OCI-LY3 (cell line): ENCODE results near the gene FCMR.

Experiments used
- H2AFZ ChIP-seq: fragments of 200-600, 300-600 bp; shearing (Covaris generic); 2 replicates; pipeline ENCODE4 v1.6.0; 2014; ENCODE audit warnings: antibody characterized with exemption, low read depth, low read length
- H3K27ac ChIP-seq: fragments of 200-600, 300-600 bp; sonication (generic); 2 replicates; pipeline ENCODE4 v1.5.1; 2014; ENCODE audit warnings: mild to moderate bottlenecking, low read length, moderate library complexity, mixed read lengths
- H3K27me3 ChIP-seq: fragments of 200-600, 300-600 bp; sonication (generic); 2 replicates; pipeline ENCODE4 v1.6.1; 2014; ENCODE audit warnings: low read depth, low read length, mixed read lengths
- H3K36me3 ChIP-seq: fragments of 200-600, 300-600 bp; sonication (generic); replicated peaks from 2 replicates; pipeline ENCODE3; 2014; ENCODE audit warnings: low read depth, low read length, mixed read lengths
- H3K4me1 ChIP-seq: fragments of 300-600, 200-600 bp; sonication (generic); 2 replicates; pipeline ENCODE4 v1.6.1; 2014; ENCODE audit warnings: low read length, mixed read lengths
- H3K4me2 ChIP-seq: fragments of 200-600, 300-600 bp; sonication (generic); 2 replicates; pipeline ENCODE4 v1.6.1; 2014; ENCODE audit warnings: low read length, mixed read lengths
- H3K4me3 ChIP-seq: fragments of 300-600, 200-600 bp; sonication (generic); 2 replicates; pipeline ENCODE4 v1.5.1; 2014; ENCODE audit warnings: antibody characterized with exemption, mild to moderate bottlenecking, low read length, moderate library complexity
- H3K79me2 ChIP-seq: fragments of 300-600, 200-600 bp; shearing (Covaris generic); 2 replicates; pipeline ENCODE4 v1.6.1; 2014; ENCODE audit warnings: mild to moderate bottlenecking, low read length, mixed read lengths
- H3K9ac ChIP-seq: fragments of 300-600, 200-600 bp; shearing (Covaris generic); 2 replicates; pipeline ENCODE4 v1.6.0; 2014; ENCODE audit warnings: mild to moderate bottlenecking, low read length, moderate library complexity
- H3K9me3 ChIP-seq: fragments of 200-600, 300-600 bp; shearing (Covaris generic); 2 replicates; pipeline ENCODE4 v1.6.1; 2014; ENCODE audit warnings: low read length, mixed read lengths; ENCODE audit not compliant: insufficient read depth
- H4K20me1 ChIP-seq: fragments of 200-600, 300-600 bp; sonication (generic); 2 replicates; pipeline ENCODE4 v1.6.1; 2016; ENCODE audit warnings: low read length, mixed read lengths; ENCODE audit not compliant: insufficient read depth
- EZH2phosphoT487 ChIP-seq: fragments of 200-600 bp; shearing (Covaris generic); IDR thresholded peaks from 2 replicates; pipeline ENCODE4 v1.6.1; 2018; ENCODE audit warnings: antibody characterized with exemption, mixed run types, low read depth
- TF ChIP-seq, protein P1 (sequence below): fragments of 200-600, 300-600 bp; sonication (generic); IDR thresholded peaks from 2 replicates; pipeline ENCODE4 v1.5.1; 2014; ENCODE audit warnings: antibody characterized with exemption, low read length, low read depth

FCMR gene

DNA sequence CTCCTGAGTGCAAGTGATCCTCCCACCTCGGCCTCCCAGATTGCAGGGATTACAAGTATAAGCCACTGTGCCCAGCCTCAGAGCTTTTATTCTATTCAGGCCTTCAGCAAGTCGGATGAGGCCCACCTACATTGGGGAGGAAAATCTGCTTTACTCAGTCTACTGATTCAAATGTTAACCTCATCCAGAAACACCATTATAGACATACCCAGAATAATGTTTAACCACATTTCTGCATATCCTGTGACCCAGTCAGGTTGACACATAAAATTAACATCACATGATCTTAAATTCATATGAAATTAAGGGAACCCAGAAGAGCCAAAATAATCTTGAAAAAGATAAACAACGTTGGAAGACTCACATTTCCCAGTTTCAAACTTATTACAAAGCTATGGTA is 41.4 kb downstream of the FCMR start:
- Histone ChIP-seq H3K4me1 (no peaks in the 10 kb centered on the region), H3K36me3 (peaks cover 6% of the 10 kb centered on the region), H4K20me1 (no peaks in the 10 kb centered on the region), H3K79me2 (no peaks in the 10 kb centered on the region), H3K27me3 (peaks cover 3% of the 10 kb centered on the region), H3K9me3 (peaks cover 29% of the 10 kb centered on the region), H3K4me3 (no peak overlapping the region), H2AFZ (no peak overlapping the region), H3K27ac (no peak overlapping the region), H3K4me2 (no peak overlapping the region), H3K9ac (no peak overlapping the region)
- TF ChIP-seq, protein P1, sequence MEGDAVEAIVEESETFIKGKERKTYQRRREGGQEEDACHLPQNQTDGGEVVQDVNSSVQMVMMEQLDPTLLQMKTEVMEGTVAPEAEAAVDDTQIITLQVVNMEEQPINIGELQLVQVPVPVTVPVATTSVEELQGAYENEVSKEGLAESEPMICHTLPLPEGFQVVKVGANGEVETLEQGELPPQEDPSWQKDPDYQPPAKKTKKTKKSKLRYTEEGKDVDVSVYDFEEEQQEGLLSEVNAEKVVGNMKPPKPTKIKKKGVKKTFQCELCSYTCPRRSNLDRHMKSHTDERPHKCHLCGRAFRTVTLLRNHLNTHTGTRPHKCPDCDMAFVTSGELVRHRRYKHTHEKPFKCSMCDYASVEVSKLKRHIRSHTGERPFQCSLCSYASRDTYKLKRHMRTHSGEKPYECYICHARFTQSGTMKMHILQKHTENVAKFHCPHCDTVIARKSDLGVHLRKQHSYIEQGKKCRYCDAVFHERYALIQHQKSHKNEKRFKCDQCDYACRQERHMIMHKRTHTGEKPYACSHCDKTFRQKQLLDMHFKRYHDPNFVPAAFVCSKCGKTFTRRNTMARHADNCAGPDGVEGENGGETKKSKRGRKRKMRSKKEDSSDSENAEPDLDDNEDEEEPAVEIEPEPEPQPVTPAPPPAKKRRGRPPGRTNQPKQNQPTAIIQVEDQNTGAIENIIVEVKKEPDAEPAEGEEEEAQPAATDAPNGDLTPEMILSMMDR, result no peak
- TF ChIP-seq EZH2phosphoT487, result no peak

DNA sequence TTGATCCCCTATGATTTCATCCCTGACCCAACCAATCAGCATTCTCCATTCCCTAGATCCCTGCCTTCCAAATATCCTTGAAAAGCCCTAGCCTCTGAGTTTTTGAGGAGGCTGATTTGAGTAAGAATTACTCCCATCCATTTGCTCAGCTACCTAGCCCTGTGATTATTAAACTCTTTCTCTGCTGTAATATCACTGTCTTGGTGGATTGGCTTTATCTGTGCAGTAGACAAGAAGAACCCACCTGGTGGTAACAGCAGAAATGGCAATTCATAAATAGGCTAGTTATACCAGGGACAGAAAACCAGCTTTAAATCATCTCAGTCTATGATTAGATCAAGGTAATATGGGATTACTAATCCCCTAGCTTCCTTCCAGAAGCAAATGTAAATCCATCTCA is 43.3 kb downstream of the FCMR start:
- Histone ChIP-seq H3K79me2 (no peaks in the 10 kb centered on the region), H3K9ac (no peak overlapping the region), H3K9me3 (peaks cover 30% of the 10 kb centered on the region), H4K20me1 (no peaks in the 10 kb centered on the region), H3K4me3 (no peak overlapping the region), H3K27ac (no peak overlapping the region), H2AFZ (no peak overlapping the region), H3K4me2 (no peak overlapping the region), H3K4me1 (no peaks in the 10 kb centered on the region), H3K27me3 (peaks cover 3% of the 10 kb centered on the region; the same call in 1 of the 2 replicates), H3K36me3 (peaks cover 6% of the 10 kb centered on the region)
- TF ChIP-seq, protein P1, result no peak; the same call in 1 of the 2 replicates
- no peak for TF ChIP-seq EZH2phosphoT487

DNA sequence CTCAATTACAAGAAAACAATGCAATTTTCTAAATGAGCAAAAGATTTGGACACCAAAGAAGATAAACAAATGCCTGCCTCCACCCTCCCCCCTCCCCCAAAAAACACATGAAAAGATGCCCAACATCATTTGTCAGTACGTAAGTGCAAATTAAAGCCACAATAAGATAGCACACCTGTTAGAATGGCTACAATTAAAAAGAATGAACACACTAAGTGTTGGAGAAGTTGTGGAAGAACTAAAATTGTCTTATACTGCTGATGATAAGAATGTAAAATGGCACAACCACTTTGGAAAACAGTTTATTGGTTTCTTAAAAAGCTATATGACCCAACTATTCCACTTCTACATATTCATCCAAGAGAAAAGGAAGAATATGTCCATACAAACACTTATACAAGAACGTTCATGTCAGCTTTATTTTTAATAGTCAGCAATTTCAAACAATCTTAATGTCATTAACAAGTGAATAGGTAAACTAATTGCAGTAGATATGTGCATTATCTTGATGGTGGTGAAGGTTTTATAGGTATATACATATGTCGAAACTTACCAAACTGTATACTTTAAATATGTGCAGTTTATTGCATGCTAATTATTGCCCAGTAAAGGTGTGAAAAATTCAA is 45.9 kb downstream of the FCMR start:
- H4K20me1 ChIP-seq, result no peaks in the 10 kb centered on the region
- TF ChIP-seq, protein P1, result no peak
- no peak for TF ChIP-seq EZH2phosphoT487
- H2AFZ ChIP-seq, result no peak overlapping the region
- no peak overlapping the region for H3K4me3 ChIP-seq
- no peak overlapping the region for H3K27ac ChIP-seq
- no peak overlapping the region for H3K9ac ChIP-seq
- no peak overlapping the region for H3K4me2 ChIP-seq
- H3K27me3 ChIP-seq, result peaks cover 2% of the 10 kb centered on the region; the same call in 1 of the 2 replicates
- H3K9me3 ChIP-seq, result peaks cover 30% of the 10 kb centered on the region
- peaks cover 6% of the 10 kb centered on the region for H3K36me3 ChIP-seq
- no peaks in the 10 kb centered on the region for H3K79me2 ChIP-seq
- no peaks in the 10 kb centered on the region for H3K4me1 ChIP-seq

DNA sequence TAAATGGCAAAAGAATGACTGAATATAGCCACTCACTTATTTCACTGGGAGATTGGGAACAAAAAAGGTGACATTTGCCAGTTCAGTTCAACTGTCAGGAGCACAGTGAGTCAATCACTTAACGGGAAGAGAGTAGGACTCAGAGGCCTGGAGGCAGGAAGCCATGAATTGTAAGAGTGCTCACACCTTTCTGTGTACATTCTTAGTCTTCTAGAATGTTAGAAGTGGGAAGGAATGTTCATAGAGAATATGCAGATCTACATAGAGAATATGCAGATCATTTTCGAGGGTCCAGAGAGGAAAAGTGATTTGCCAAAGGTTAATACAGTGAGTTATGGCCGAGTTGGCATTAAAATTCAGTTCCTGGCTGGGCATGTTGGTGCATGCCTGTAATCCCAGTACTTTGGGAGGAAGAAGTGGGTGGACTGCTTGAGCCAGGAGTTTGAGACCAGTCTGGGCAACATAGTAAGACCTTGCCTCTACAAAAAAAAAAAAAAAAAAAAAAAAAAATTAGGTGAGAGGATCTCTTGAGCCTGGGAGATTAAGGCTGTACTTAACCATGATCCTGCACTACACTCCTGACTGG is 48.0 kb downstream of the FCMR start:
- H3K4me3 ChIP-seq, result no peak overlapping the region

More for the DNA sequence above, 48.0 kb downstream of the FCMR start:
- Histone ChIP-seq H3K36me3 (peaks cover 6% of the 10 kb centered on the region), H4K20me1 (no peaks in the 10 kb centered on the region), H3K4me1 (no peaks in the 10 kb centered on the region), H3K27ac (no peak overlapping the region), H3K27me3 (peaks cover 14% of the 10 kb centered on the region), H3K4me2 (no peak overlapping the region), H3K9ac (no peak overlapping the region), H3K79me2 (no peaks in the 10 kb centered on the region), H2AFZ (no peak overlapping the region), H3K9me3 (peaks cover 22% of the 10 kb centered on the region)
- no peak for TF ChIP-seq EZH2phosphoT487
- TF ChIP-seq, protein P1, result no peak
